Measurements from ENCODE around the gene SHISA5. TPM values are rescaled to one million over a fixed set of nuclear protein-coding genes. Genes with fewer than 3 reads are reported as not detected.

Gene SHISA5
- total RNA-seq, 2 experiments from 2014 or later = 88.9 to 93.1 TPM

GRCh38 chr3:48419149-48419548 lies 84.8 kb downstream of the SHISA5 start:
- no peaks in the 10 kb centered on the region for H3K9me3 Mint-ChIP-seq
- no peaks in the 10 kb centered on the region for H3K4me1 Mint-ChIP-seq (ENCODE audit: low read depth)
- CTCF ChIA-PET = interaction anchor here (1.0 to 9.5 kb wide), 3 partner anchors 16 to 146 kb away, joined by 3 to 60 read pairs (median 11); no protein-coding TSS in a partner anchor
- no peak for DNase-seq
- no peak overlapping the region for H3K27ac Mint-ChIP-seq
- H3K36me3 Mint-ChIP-seq = no peaks in the 10 kb centered on the region
- H3K27me3 Mint-ChIP-seq = no peaks in the 10 kb centered on the region
- POLR2A ChIA-PET = no interaction called here
- intact Hi-C loops (cut with micrococcal nuclease) = no loop called here
- H3K4me3 Mint-ChIP-seq = no peak overlapping the region

- no peak overlapping the region for H3K4me3 Mint-ChIP-seq
- H3K4me1 Mint-ChIP-seq (ENCODE audit: low read depth) = no peaks in the 10 kb centered on the region
- no peaks in the 10 kb centered on the region for H3K27me3 Mint-ChIP-seq
- ChIA-PET POLR2A (no interaction called here), CTCF (interaction anchor here (0.6 to 9.5 kb wide), 4 partner anchors 17 to 217 kb away, joined by 3 to 60 read pairs (median 7); partner anchors contain the start of gene SLC26A6)
- intact Hi-C loops (cut with micrococcal nuclease) = no loop called here
- H3K27ac Mint-ChIP-seq = no peak overlapping the region
- no peaks in the 10 kb centered on the region for H3K9me3 Mint-ChIP-seq
- no peak for DNase-seq
- H3K36me3 Mint-ChIP-seq = no peaks in the 10 kb centered on the region
These were observed 85.3 kb downstream of the SHISA5 start for GRCh38 chr3:48418651-48419050.

GRCh38 chr3:48418140-48418539 lies 85.8 kb downstream of the SHISA5 start:
- no peaks in the 10 kb centered on the region for H3K9me3 Mint-ChIP-seq
- ChIA-PET CTCF (interaction anchor here (0.6 to 9.5 kb wide), 4 partner anchors 17 to 217 kb away, joined by 3 to 60 read pairs (median 7); partner anchors contain the start of gene SLC26A6), POLR2A (no interaction called here)
- H3K36me3 Mint-ChIP-seq = no peaks in the 10 kb centered on the region
- H3K4me1 Mint-ChIP-seq (ENCODE audit: low read depth) = no peaks in the 10 kb centered on the region
- no peak overlapping the region for H3K4me3 Mint-ChIP-seq
- DNase-seq = no peak
- intact Hi-C loops (cut with micrococcal nuclease) = no loop called here
- no peak overlapping the region for H3K27ac Mint-ChIP-seq
- no peaks in the 10 kb centered on the region for H3K27me3 Mint-ChIP-seq

Small RNA genes lying within 50 kb of the gene (microRNA-seq; reads per million reads assigned to microRNA genes)
- not detected for gene MIR6823 (ENCODE audit: borderline microRNAs expressed, borderline number of aligned reads, borderline replicate concordance)

Other genes starting within 250 kb of the SHISA5 start
- gene NME6, start 202.8 kb downstream of the SHISA5 start, total RNA-seq = 10 to 100 TPM; 24.7 to 31.4 TPM
- not detected for gene SPINK8, start 170.5 kb downstream of the SHISA5 start, total RNA-seq
- not detected for gene FBXW12, start 132.0 kb downstream of the SHISA5 start, total RNA-seq
- 1 to 10 TPM; 3.2 to 3.8 TPM for gene PLXNB1, start 74.1 kb downstream of the SHISA5 start, total RNA-seq
- gene CCDC51, start 64.1 kb downstream of the SHISA5 start, total RNA-seq = 10 to 100 TPM; 24.3 to 24.4 TPM
- 100 to 1,000 TPM; 318 to 323 TPM for gene TMA7, start 63.9 kb downstream of the SHISA5 start, total RNA-seq
- gene ATRIP, start 57.4 kb downstream of the SHISA5 start, total RNA-seq = 10 to 100 TPM; 13.8 to 14.5 TPM
- 10 to 100 TPM; 19.4 to 22.4 TPM for gene PFKFB4, start 52.6 kb upstream of the SHISA5 start, total RNA-seq
- gene UCN2, start 59.6 kb upstream of the SHISA5 start, total RNA-seq = not detected
- 1 to 10 TPM; 1.1 TPM for gene COL7A1, start 91.2 kb upstream of the SHISA5 start, total RNA-seq
- 100 to 1,000 TPM; 251 to 259 TPM for gene UQCRC1, start 105.5 kb upstream of the SHISA5 start, total RNA-seq
- gene TMEM89, start 117.6 kb upstream of the SHISA5 start, total RNA-seq = under 1 TPM in 1 of 2 experiments, not detected in 1; 0.75 TPM
- 10 to 100 TPM; 47.7 to 52.4 TPM for gene SLC26A6, start 131.3 kb upstream of the SHISA5 start, total RNA-seq
- 1 to 10 TPM; 6.9 to 7.5 TPM for gene CELSR3, start 158.7 kb upstream of the SHISA5 start, total RNA-seq
- gene NCKIPSD, start 181.7 kb upstream of the SHISA5 start, total RNA-seq = 10 to 100 TPM; 36.5 to 38.5 TPM
- 10 to 100 TPM; 41.6 to 43.4 TPM for gene IP6K2, start 213.0 kb upstream of the SHISA5 start, total RNA-seq